PFSK-1 (cell line): ENCODE data around the gene CHTOP.

Experiments used
- FOXP2 ChIP-seq: optimal IDR thresholded peaks from 2 replicates; pipeline ENCODE3; 2011; ENCODE audit warnings: borderline replicate concordance, control low read depth, inconsistent platforms; ENCODE audit not compliant: insufficient read depth; ENCODE audit errors: extremely low read length, extremely low read depth
- POLR2AphosphoS5 ChIP-seq: IDR thresholded peaks from 2 replicates; pipeline ENCODE4 v1.6.1; 2012; ENCODE audit warnings: low read depth, mild to moderate bottlenecking, control low read depth, low read length, moderate library complexity
- REST ChIP-seq, 2 experiments: IDR thresholded peaks; 2 replicates each; pipeline versions ENCODE4 v1.6.1 to v1.8.0; 2011 to 2012; ENCODE audit warnings: low read depth in 2 of 2, low read length in 2 of 2, control low read depth in 1 of 2, inconsistent platforms in 1 of 2, mild to moderate bottlenecking in 1 of 2, moderate library complexity in 1 of 2; ENCODE audit not compliant: insufficient read depth in 1 of 2
- SIN3A ChIP-seq: IDR thresholded peaks from 2 replicates; pipeline ENCODE4 v1.6.1; 2012; ENCODE audit warnings: mild to moderate bottlenecking, low read length, moderate library complexity, borderline replicate concordance; ENCODE audit not compliant: insufficient read depth
- TAF1 ChIP-seq: IDR thresholded peaks from 2 replicates; pipeline ENCODE4 v1.6.1; 2012; ENCODE audit warnings: low read length, control low read depth, borderline replicate concordance; ENCODE audit not compliant: insufficient read depth

CHTOP gene

GRCh38 chr1:153646672-153647345 is 12.9 kb downstream of the CHTOP start:
- TF ChIP-seq FOXP2 = no peak
- TF ChIP-seq POLR2AphosphoS5 = no peak; the same call in none of the 2 replicates
- no peak for TF ChIP-seq SIN3A
- no peak for TF ChIP-seq REST (IDR thresholded peaks at IDR 0.05; ENCODE audit: insufficient read depth in 1 of 2, low read depth in 2 of 2, low read length in 2 of 2)
- no peak for TF ChIP-seq TAF1

GRCh38 chr1:153647346-153647714 is 13.5 kb downstream of the CHTOP start:
- TF ChIP-seq REST (IDR thresholded peaks at IDR 0.05; ENCODE audit: insufficient read depth in 1 of 2, low read depth in 2 of 2, low read length in 2 of 2) (no peak), POLR2AphosphoS5 (peak; percentile 56; the same call in 1 of the 2 replicates), SIN3A (no peak; the same call in 1 of the 2 replicates), TAF1 (no peak)

GRCh38 chr1:153648000-153648643 is 14.3 kb downstream of the CHTOP start:
- TF ChIP-seq REST (IDR thresholded peaks at IDR 0.05; ENCODE audit: insufficient read depth in 1 of 2, low read depth in 2 of 2, low read length in 2 of 2) = no peak
- TF ChIP-seq SIN3A = no peak
- TF ChIP-seq POLR2AphosphoS5 = no peak
- TF ChIP-seq TAF1 = no peak
- TF ChIP-seq FOXP2 = no peak

- TF ChIP-seq POLR2AphosphoS5 (no peak), REST (IDR thresholded peaks at IDR 0.05; ENCODE audit: insufficient read depth in 1 of 2, low read depth in 2 of 2, low read length in 2 of 2) (no peak)
These were observed 15.4 kb downstream of the CHTOP start for GRCh38 chr1:153649137-153649862.

- TF ChIP-seq FOXP2 = no peak
These were observed 16.0 kb downstream of the CHTOP start for GRCh38 chr1:153649863-153650235.
